PC-9 (cell line): ENCODE results near the gene STRN3.

Source experiments
- EZH2 ChIP-seq: fragments of 200-600 bp; sonication (generic); IDR thresholded peaks from 2 replicates; pipeline ENCODE4 v1.8.0; 2017; ENCODE audit warnings: antibody characterized with exemption, low read depth
- TF ChIP-seq, protein P1 (sequence below): fragments of 200-600 bp; sonication (generic); conservative IDR thresholded peaks from 2 replicates; pipeline ENCODE4 v1.6.1; 2017; ENCODE audit warnings: mixed run types, antibody characterized with exemption, mild to moderate bottlenecking, moderate library complexity

DNA sequence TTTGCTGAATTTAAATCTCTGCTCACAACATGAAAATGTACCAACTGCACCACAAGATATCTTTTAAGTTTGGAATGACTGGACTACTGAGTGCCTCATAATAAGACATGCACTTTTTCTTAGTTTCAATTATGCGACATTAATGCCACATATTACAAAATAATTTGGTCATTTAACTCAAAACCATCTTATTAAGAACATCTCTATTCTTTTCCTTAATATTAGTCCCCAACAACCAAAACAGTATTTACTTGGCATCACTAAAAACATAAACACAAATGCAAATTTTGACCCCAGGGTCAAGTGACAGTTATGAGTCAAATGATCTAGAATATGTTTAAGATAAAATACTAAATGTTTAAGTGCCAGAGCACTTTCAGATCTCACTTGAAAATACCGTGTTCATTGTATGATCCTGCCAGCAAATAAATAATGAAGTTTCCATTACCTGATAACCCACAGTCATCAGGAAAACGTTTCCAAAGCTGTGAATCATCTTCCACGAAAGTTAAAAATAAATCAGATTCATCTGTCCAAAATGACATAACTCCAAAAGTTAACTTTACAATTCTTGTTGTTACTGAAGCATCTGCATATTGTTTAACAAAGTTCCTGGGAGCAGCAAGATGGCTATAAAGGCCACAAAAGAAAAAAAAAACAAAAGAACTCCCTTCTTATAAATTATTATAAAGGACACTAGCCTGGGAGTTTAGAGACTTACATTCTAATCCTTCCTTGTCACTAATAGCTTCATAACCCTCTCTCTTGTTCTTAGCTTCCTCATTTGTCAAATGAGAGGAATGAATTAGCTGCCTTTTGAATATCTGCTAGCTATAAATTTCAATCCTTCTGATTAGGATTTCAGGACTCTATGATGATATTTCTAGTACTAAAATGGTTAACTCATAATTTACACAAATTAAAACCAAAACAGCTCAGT lies 31.2 kb downstream of the STRN3 start:
- TF ChIP-seq, protein P1, sequence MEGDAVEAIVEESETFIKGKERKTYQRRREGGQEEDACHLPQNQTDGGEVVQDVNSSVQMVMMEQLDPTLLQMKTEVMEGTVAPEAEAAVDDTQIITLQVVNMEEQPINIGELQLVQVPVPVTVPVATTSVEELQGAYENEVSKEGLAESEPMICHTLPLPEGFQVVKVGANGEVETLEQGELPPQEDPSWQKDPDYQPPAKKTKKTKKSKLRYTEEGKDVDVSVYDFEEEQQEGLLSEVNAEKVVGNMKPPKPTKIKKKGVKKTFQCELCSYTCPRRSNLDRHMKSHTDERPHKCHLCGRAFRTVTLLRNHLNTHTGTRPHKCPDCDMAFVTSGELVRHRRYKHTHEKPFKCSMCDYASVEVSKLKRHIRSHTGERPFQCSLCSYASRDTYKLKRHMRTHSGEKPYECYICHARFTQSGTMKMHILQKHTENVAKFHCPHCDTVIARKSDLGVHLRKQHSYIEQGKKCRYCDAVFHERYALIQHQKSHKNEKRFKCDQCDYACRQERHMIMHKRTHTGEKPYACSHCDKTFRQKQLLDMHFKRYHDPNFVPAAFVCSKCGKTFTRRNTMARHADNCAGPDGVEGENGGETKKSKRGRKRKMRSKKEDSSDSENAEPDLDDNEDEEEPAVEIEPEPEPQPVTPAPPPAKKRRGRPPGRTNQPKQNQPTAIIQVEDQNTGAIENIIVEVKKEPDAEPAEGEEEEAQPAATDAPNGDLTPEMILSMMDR, result no peak
- no peak for TF ChIP-seq EZH2
